Endothelial cell (in vitro differentiated cells): Measurements from ENCODE around the gene TTLL7. TPM values are rescaled to one million over a fixed set of nuclear protein-coding genes. Genes with fewer than 3 reads are reported as not detected.

Source experiments
- DNase-seq: peaks from one replicate; pipeline ENCODE4 v3.0.0; 2021; ENCODE audit warnings: low spot score
- H3K27ac Mint-ChIP-seq: one replicate; pipeline ENCODE4 v1.8.0; 2021; ENCODE audit warnings: mixed read lengths, inconsistent platforms; ENCODE audit not compliant: unreplicated experiment
- H3K27me3 Mint-ChIP-seq: one replicate; pipeline ENCODE4 v1.8.0; 2021; ENCODE audit warnings: mild to moderate bottlenecking, moderate library complexity, mixed read lengths, inconsistent platforms; ENCODE audit not compliant: unreplicated experiment
- H3K36me3 Mint-ChIP-seq: one replicate; pipeline ENCODE4 v1.8.0; 2021; ENCODE audit warnings: mild to moderate bottlenecking, low read depth, mixed read lengths, inconsistent platforms; ENCODE audit not compliant: unreplicated experiment
- H3K4me1 Mint-ChIP-seq: one replicate; pipeline ENCODE4 v1.8.0; 2021; ENCODE audit warnings: mild to moderate bottlenecking, mixed read lengths, inconsistent platforms; ENCODE audit not compliant: unreplicated experiment
- H3K4me3 Mint-ChIP-seq: one replicate; pipeline ENCODE4 v1.8.0; 2021; ENCODE audit warnings: mild to moderate bottlenecking, mixed read lengths, inconsistent platforms; ENCODE audit not compliant: unreplicated experiment
- H3K9me3 Mint-ChIP-seq: one replicate; pipeline ENCODE4 v1.8.0; 2021; ENCODE audit warnings: mixed read lengths, inconsistent platforms; ENCODE audit not compliant: unreplicated experiment
- CTCF ChIP-seq: fragments of 200-600 bp; sonication (generic); IDR thresholded peaks from one replicate; pipeline ENCODE4 v1.5.0; 2021; ENCODE audit warnings: antibody characterized with exemption; ENCODE audit not compliant: unreplicated experiment
- total RNA-seq: library from RNA; stranded (reverse); fragmentation: NEBNext Ultra II Directional; extraction: Animal tissue kit (Norgen Biotek cat#: 25700); gene quantifications from one replicate; pipeline ENCODE4 v1.2.1, GENCODE V29; 2021; ENCODE audit not compliant: unreplicated experiment

The TTLL7 gene
- total RNA-seq, 1 donor from 2014 or later, result 2.7 TPM

- Mint-ChIP-seq H3K4me1 (peaks cover 4% of the 10 kb centered on the region), H3K4me3 (no peak overlapping the region), H3K27ac (no peak overlapping the region), H3K27me3 (peaks cover 2% of the 10 kb centered on the region), H3K9me3 (no peaks in the 10 kb centered on the region), H3K36me3 (no peaks in the 10 kb centered on the region)
- TF ChIP-seq CTCF, result no peak
- no peak for DNase-seq
These were observed 14.8 kb upstream of the TTLL7 start for GRCh38 chr1:84013708-84014107.

GRCh38 chr1:84012018-84012417 is 13.1 kb upstream of the TTLL7 start:
- no peak for DNase-seq
- H3K4me1 Mint-ChIP-seq, result no peaks in the 10 kb centered on the region
- H3K9me3 Mint-ChIP-seq, result no peaks in the 10 kb centered on the region
- H3K27me3 Mint-ChIP-seq, result peaks cover 2% of the 10 kb centered on the region
- TF ChIP-seq CTCF, result no peak
- H3K36me3 Mint-ChIP-seq, result no peaks in the 10 kb centered on the region
- no peak overlapping the region for H3K4me3 Mint-ChIP-seq
- H3K27ac Mint-ChIP-seq, result no peak overlapping the region

- no peaks in the 10 kb centered on the region for H3K9me3 Mint-ChIP-seq
- peaks cover 2% of the 10 kb centered on the region for H3K27me3 Mint-ChIP-seq
- TF ChIP-seq CTCF, result no peak
- H3K4me1 Mint-ChIP-seq, result no peaks in the 10 kb centered on the region
- no peak for DNase-seq
- H3K4me3 Mint-ChIP-seq, result no peak overlapping the region
- no peaks in the 10 kb centered on the region for H3K36me3 Mint-ChIP-seq
- H3K27ac Mint-ChIP-seq, result no peak overlapping the region
These were observed 11.2 kb upstream of the TTLL7 start for GRCh38 chr1:84010136-84010535.

- no peaks in the 10 kb centered on the region for H3K36me3 Mint-ChIP-seq
- no peak overlapping the region for H3K4me3 Mint-ChIP-seq
- peaks cover under 1% of the 10 kb centered on the region for H3K27me3 Mint-ChIP-seq
- no peaks in the 10 kb centered on the region for H3K9me3 Mint-ChIP-seq
- no peak overlapping the region for H3K27ac Mint-ChIP-seq
- DNase-seq, result no peak
- no peaks in the 10 kb centered on the region for H3K4me1 Mint-ChIP-seq
- no peak for TF ChIP-seq CTCF
These were observed 9.7 kb upstream of the TTLL7 start for GRCh38 chr1:84008631-84009030.

- Mint-ChIP-seq H3K27ac (no peak overlapping the region), H3K9me3 (no peaks in the 10 kb centered on the region), H3K27me3 (no peaks in the 10 kb centered on the region), H3K4me1 (no peaks in the 10 kb centered on the region), H3K36me3 (no peaks in the 10 kb centered on the region), H3K4me3 (no peak overlapping the region)
- DNase-seq, result no peak
- TF ChIP-seq CTCF, result no peak
These were observed 7.7 kb upstream of the TTLL7 start for GRCh38 chr1:84006591-84006990.
